HepG2 (cell line): ENCODE data around the gene EBF4. TPM values are rescaled to one million over a fixed set of nuclear protein-coding genes. Genes with fewer than 3 reads are reported as not detected.

ENCODE experiments used
- AGO1 ChIP-seq: fragments of 200-400 bp; formaldehyde crosslinking; IDR thresholded peaks from 2 replicates; pipeline ENCODE4 v1.6.1; 2017; ENCODE audit warnings: mild to moderate bottlenecking, low read depth, low read length, moderate library complexity; ENCODE audit not compliant: poor library complexity, severe bottlenecking
- BORCS8-MEF2B ChIP-seq: sonication (generic); formaldehyde crosslinking; IDR thresholded peaks from 2 replicates; pipeline ENCODE4 v1.8.0; 2022; ENCODE audit warnings: mild to moderate bottlenecking, missing genetic modification reagents
- DNMT3B ChIP-seq: conservative IDR thresholded peaks from 2 replicates; pipeline ENCODE4 v1.6.1; 2016; ENCODE audit warnings: missing biosample characterization, control low read depth
- EED ChIP-seq: sonication (generic); formaldehyde crosslinking; IDR thresholded peaks from 2 replicates; pipeline ENCODE4 v1.5.0; 2020; ENCODE audit warnings: mild to moderate bottlenecking, missing genetic modification reagents
- ETV5 ChIP-seq: IDR thresholded peaks from 2 replicates; pipeline ENCODE4 v1.6.1; 2018; ENCODE audit warnings: missing biosample characterization, missing genetic modification reagents, inconsistent platforms, borderline replicate concordance
- FOXK1 ChIP-seq: sonication (generic); formaldehyde crosslinking; IDR thresholded peaks from 2 replicates; pipeline ENCODE4 v1.4.0; 2020; ENCODE audit warnings: low read depth, missing genetic modification reagents, borderline replicate concordance
- GPN1 ChIP-seq: sonication (generic); formaldehyde crosslinking; IDR thresholded peaks from 2 replicates; pipeline ENCODE4 v1.5.1; 2020; ENCODE audit warnings: missing genetic modification reagents, borderline replicate concordance
- GTF3A ChIP-seq: sonication (generic); formaldehyde crosslinking; conservative IDR thresholded peaks from 2 replicates; pipeline ENCODE4 v1.4.0; 2020; ENCODE audit warnings: mild to moderate bottlenecking, missing genetic modification reagents
- HOXA7 ChIP-seq: sonication (generic); formaldehyde crosslinking; IDR thresholded peaks from 2 replicates; pipeline ENCODE4 v1.8.1; 2022; ENCODE audit warnings: mild to moderate bottlenecking, missing genetic modification reagents, moderate library complexity
- KDM3A ChIP-seq: IDR thresholded peaks from 2 replicates; pipeline ENCODE4 v1.6.1; 2018; ENCODE audit warnings: low read depth, missing compliant biosample characterization
- KLF11 ChIP-seq: IDR thresholded peaks from 2 replicates; pipeline ENCODE4 v1.6.1; 2016; ENCODE audit warnings: missing compliant biosample characterization
- NR2C2 ChIP-seq: sonication (generic); formaldehyde crosslinking; IDR thresholded peaks from 2 replicates; pipeline ENCODE4 v1.4.0; 2020; ENCODE audit warnings: missing genetic modification reagents, mild to moderate bottlenecking, moderate library complexity, borderline replicate concordance
- RELA ChIP-seq: sonication (generic); formaldehyde crosslinking; IDR thresholded peaks from 2 replicates; pipeline ENCODE4 v1.4.0; 2020; ENCODE audit warnings: missing genetic modification reagents
- SKI ChIP-seq: fragments of 450-650 bp; IDR thresholded peaks from one replicate; pipeline ENCODE4 v1.6.1; 2018; ENCODE audit warnings: mild to moderate bottlenecking; ENCODE audit not compliant: partially characterized antibody
- TBX3 ChIP-seq: fragments of 450-650 bp; IDR thresholded peaks from 2 replicates; pipeline ENCODE4 v1.6.1; 2017; ENCODE audit warnings: antibody characterized with exemption, mild to moderate bottlenecking, inconsistent platforms, borderline replicate concordance
- TGIF2 ChIP-seq: IDR thresholded peaks from 2 replicates; pipeline ENCODE4 v1.6.1; 2016; ENCODE audit warnings: control low read depth, missing compliant biosample characterization
- ZFAT ChIP-seq: sonication (generic); formaldehyde crosslinking; conservative IDR thresholded peaks from 2 replicates; pipeline ENCODE4 v1.8.1; 2023; ENCODE audit warnings: missing genetic modification reagents, inconsistent platforms
- ZNF33B ChIP-seq: sonication (generic); formaldehyde crosslinking; IDR thresholded peaks from 2 replicates; pipeline ENCODE4 v1.5.1; 2020; ENCODE audit warnings: mild to moderate bottlenecking, missing genetic modification reagents
- ZNF343 ChIP-seq: sonication (generic); formaldehyde crosslinking; IDR thresholded peaks from 2 replicates; pipeline ENCODE4 v1.4.0; 2020; ENCODE audit warnings: mild to moderate bottlenecking, missing genetic modification reagents
- ZNF816 ChIP-seq: sonication (generic); formaldehyde crosslinking; IDR thresholded peaks from 2 replicates; pipeline ENCODE4 v1.8.0; 2022; ENCODE audit warnings: missing genetic modification reagents, mild to moderate bottlenecking, borderline replicate concordance
- ZSCAN9 ChIP-seq: IDR thresholded peaks from 2 replicates; pipeline ENCODE4 v1.6.1; 2016; ENCODE audit warnings: borderline replicate concordance
- polyA plus RNA-seq, 8 experiments: library from polyadenylated mRNA; depleted of rRNA in 3 of 8; stranded (reverse) in 7 of 8; unstranded in 1 of 8; fragments of >200 nt; fragmentation: Illumina TruSeq in 4 of 8; extraction: Trizol in 4 of 8; gene quantifications; 2 replicates each; pipeline versions ENCODE4 v1.2.1 to v1.2.3, GENCODE V29; 2011 to 2016; ENCODE audit warnings: low read depth in 4 of 8, missing spikeins in 1 of 8, mixed read lengths in 1 of 8; ENCODE audit not compliant: insufficient read depth in 1 of 8
- total RNA-seq, 5 experiments: library from RNA; depleted of rRNA; stranded (reverse); fragments of >200 nt; fragmentation: Illumina TruSeq; extraction: Trizol; gene quantifications; 2 replicates each; pipeline ENCODE4 v1.2.3, GENCODE V29; 2016; ENCODE audit warnings: low read depth in 1 of 5
- TF ChIP-seq, protein P1 (sequence below): IDR thresholded peaks from 2 replicates; pipeline ENCODE4 v1.6.1; 2016; ENCODE audit warnings: mild to moderate bottlenecking
- TF ChIP-seq, protein P2 (sequence below): sonication (generic); formaldehyde crosslinking; IDR thresholded peaks from 2 replicates; pipeline ENCODE4 v1.4.0; 2020; ENCODE audit warnings: missing genetic modification reagents
- TF ChIP-seq, protein P3 (sequence below): sonication (generic); formaldehyde crosslinking; IDR thresholded peaks from 2 replicates; pipeline ENCODE4 v1.5.0; 2020; ENCODE audit warnings: missing genetic modification reagents
- TF ChIP-seq, protein P4 (sequence below): sonication (generic); formaldehyde crosslinking; IDR thresholded peaks from 2 replicates; pipeline ENCODE4 v1.8.1; 2023; ENCODE audit warnings: missing genetic modification reagents, inconsistent platforms, borderline replicate concordance

EBF4 gene
- total and polyA plus RNA-seq, 2 of the 13 experiments (the other 11 are each of a cell fraction or from before 2014, with no cell fraction given) = 0.84 to 2.2 TPM

DNA sequence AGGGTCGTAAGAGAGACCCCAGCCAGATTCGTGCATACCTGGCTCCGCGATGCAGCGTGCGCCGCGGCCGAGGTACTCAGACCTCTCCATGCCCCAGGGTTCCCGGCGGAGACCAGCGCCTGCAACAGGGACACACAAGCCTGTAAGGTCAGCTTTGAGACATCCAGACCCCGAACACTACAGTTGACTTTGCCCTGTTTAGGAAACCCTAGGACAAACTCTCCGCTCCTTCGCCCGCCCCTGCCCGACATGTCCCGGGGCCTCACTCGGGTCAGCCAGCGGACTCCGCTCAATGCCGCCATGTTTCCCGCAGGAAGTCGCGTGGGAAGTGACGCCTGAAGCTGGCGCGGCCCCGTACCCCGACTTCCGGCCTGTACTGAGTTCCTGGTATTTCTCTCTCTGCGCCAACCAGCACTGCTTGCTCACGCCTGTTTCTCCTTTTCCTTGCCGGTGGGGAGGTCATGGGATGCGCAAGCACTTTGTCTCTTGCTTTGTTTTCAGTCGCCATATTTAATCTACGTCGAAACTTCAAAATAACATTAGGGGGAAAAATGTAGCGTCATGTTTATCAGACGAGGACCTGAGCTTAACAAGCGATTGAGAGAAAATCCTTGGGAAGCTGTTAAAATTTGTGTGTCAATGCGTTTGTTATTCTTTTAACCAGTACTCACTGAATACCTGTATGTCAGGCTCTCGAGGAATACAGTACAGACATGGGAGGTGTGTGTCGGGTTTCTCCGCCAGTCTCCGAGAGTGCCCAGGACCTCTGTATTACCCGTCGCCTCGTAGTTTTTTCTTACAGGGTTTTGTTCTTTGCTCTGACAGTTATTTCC is 28.5 kb upstream of the EBF4 start, which contains the start of gene IDH3B (continued):
- TF ChIP-seq, protein P1, sequence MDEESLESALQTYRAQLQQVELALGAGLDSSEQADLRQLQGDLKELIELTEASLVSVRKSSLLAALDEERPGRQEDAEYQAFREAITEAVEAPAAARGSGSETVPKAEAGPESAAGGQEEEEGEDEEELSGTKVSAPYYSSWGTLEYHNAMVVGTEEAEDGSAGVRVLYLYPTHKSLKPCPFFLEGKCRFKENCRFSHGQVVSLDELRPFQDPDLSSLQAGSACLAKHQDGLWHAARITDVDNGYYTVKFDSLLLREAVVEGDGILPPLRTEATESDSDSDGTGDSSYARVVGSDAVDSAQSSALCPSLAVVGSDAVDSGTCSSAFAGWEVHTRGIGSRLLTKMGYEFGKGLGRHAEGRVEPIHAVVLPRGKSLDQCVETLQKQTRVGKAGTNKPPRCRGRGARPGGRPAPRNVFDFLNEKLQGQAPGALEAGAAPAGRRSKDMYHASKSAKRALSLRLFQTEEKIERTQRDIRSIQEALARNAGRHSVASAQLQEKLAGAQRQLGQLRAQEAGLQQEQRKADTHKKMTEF (CRISPR knock-in tag) = peak; percentile 99
- TF ChIP-seq HOXA7 (CRISPR knock-in tag) (no peak), KLF11 (CRISPR knock-in tag) (peak; percentile 97; the same call in 1 of the 2 replicates), FOXK1 (CRISPR knock-in tag) (peak; percentile 99), ZNF816 (CRISPR knock-in tag) (no peak), AGO1 (peak; percentile 39), SKI (no peak), ZSCAN9 (peak; percentile 87), TGIF2 (CRISPR knock-in tag) (peak; percentile 96), BORCS8-MEF2B (CRISPR knock-in tag) (peak; percentile 96; the same call in 1 of the 2 replicates), TBX3 (no peak; the same call in 1 of the 2 replicates), ZNF33B (CRISPR knock-in tag) (peak; percentile 98), RELA (CRISPR knock-in tag) (peak; percentile 93), ETV5 (CRISPR knock-in tag) (peak; percentile 99), DNMT3B (peak; percentile 98), EED (CRISPR knock-in tag) (peak; percentile 86), ZNF343 (CRISPR knock-in tag) (no peak; the same call in 1 of the 2 replicates), GPN1 (CRISPR knock-in tag) (no peak), ZFAT (CRISPR knock-in tag) (no peak), GTF3A (CRISPR knock-in tag) (peak; percentile 75; the same call in 1 of the 2 replicates), KDM3A (CRISPR knock-in tag) (peak; percentile 94), NR2C2 (CRISPR knock-in tag) (peak; percentile 89)
- TF ChIP-seq, protein P2, sequence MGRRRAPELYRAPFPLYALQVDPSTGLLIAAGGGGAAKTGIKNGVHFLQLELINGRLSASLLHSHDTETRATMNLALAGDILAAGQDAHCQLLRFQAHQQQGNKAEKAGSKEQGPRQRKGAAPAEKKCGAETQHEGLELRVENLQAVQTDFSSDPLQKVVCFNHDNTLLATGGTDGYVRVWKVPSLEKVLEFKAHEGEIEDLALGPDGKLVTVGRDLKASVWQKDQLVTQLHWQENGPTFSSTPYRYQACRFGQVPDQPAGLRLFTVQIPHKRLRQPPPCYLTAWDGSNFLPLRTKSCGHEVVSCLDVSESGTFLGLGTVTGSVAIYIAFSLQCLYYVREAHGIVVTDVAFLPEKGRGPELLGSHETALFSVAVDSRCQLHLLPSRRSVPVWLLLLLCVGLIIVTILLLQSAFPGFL (CRISPR knock-in tag) = peak; percentile 27; the same call in 1 of the 2 replicates
- TF ChIP-seq, protein P3, sequence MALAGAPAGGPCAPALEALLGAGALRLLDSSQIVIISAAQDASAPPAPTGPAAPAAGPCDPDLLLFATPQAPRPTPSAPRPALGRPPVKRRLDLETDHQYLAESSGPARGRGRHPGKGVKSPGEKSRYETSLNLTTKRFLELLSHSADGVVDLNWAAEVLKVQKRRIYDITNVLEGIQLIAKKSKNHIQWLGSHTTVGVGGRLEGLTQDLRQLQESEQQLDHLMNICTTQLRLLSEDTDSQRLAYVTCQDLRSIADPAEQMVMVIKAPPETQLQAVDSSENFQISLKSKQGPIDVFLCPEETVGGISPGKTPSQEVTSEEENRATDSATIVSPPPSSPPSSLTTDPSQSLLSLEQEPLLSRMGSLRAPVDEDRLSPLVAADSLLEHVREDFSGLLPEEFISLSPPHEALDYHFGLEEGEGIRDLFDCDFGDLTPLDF (CRISPR knock-in tag) = no peak; the same call in 1 of the 2 replicates
- TF ChIP-seq, protein P4, sequence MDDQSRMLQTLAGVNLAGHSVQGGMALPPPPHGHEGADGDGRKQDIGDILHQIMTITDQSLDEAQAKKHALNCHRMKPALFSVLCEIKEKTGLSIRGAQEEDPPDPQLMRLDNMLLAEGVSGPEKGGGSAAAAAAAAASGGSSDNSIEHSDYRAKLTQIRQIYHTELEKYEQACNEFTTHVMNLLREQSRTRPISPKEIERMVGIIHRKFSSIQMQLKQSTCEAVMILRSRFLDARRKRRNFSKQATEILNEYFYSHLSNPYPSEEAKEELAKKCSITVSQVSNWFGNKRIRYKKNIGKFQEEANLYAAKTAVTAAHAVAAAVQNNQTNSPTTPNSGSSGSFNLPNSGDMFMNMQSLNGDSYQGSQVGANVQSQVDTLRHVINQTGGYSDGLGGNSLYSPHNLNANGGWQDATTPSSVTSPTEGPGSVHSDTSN (CRISPR knock-in tag) = no peak
